ENCODE data around the gene AUH. TPM values are rescaled to one million over a fixed set of nuclear protein-coding genes. Genes with fewer than 3 reads are reported as not detected.
A peak's percentile ranks its signal among the peaks of the same experiment; 100 is the strongest.

Gene AUH
- polyA plus RNA-seq, 3 donors = 4.0 to 9.9 (median 8.4) TPM

GRCh38 chr9:91376239-91376638 lies 14.5 kb upstream of the AUH start:
- no peaks in the 10 kb centered on the region for H3K27me3 Mint-ChIP-seq (ENCODE audit: low read depth in 3 of 3)
- no peak overlapping the region for H2AFZ ChIP-seq (ENCODE audit: insufficient read depth, low read depth, low read length, poor library complexity, severe bottlenecking)
- intact Hi-C loops (cut with micrococcal nuclease) = no loop called here

GRCh38 chr9:91374939-91375338 lies 13.2 kb upstream of the AUH start:
- no peak overlapping the region for H2AFZ ChIP-seq (ENCODE audit: insufficient read depth, low read depth, low read length, poor library complexity, severe bottlenecking)
- H3K9me3 Mint-ChIP-seq = peaks cover 0 to 8% (median 4%) of the 10 kb centered on the region in 7 donors
- peaks cover 12 to 20% of the 10 kb centered on the region in 2 donors for H3K4me1 ChIP-seq (ENCODE audit: control insufficient read depth in 1 of 2, insufficient read depth in 2 of 2, low read length in 2 of 2)
- H3K36me3 Mint-ChIP-seq = peaks cover 0 to 2% of the 10 kb centered on the region in 2 donors
- no peak overlapping the region for H3K27ac ChIP-seq (ENCODE audit: low read depth in 1 of 2, low read length in 2 of 2)
- H3K4me3 ChIP-seq (replicated peaks in 1 of 3; ENCODE audit: low read depth in 2 of 3, low read length in 3 of 3) = no peak overlapping the region
- H3K79me2 ChIP-seq (ENCODE audit: insufficient read depth, low read length) = no peaks in the 10 kb centered on the region
- no peaks in the 10 kb centered on the region for H3K36me3 ChIP-seq (replicated peaks in 1 of 2; ENCODE audit: control insufficient read depth in 1 of 2, insufficient read depth in 2 of 2, low read length in 2 of 2)
- peak in 2 of 3 donors; percentile 28 to 31 for DNase-seq
- no peaks in the 10 kb centered on the region for H3K9me3 ChIP-seq (replicated peaks in 1 of 2; ENCODE audit: control insufficient read depth in 1 of 2, insufficient read depth in 1 of 2, low read length in 2 of 2)
- no peaks in the 10 kb centered on the region for H3K27me3 ChIP-seq (ENCODE audit: control insufficient read depth in 2 of 2, insufficient read depth in 2 of 2, low read length in 2 of 2)
- H4K20me1 ChIP-seq (ENCODE audit: insufficient read depth, low read length) = no peaks in the 10 kb centered on the region
- no CpG with 5 or more reads among the region's 3 CpGs for WGBS (ENCODE audit: insufficient coverage)
- no peak overlapping the region for H3K4me3 Mint-ChIP-seq
- peaks cover 0 to 2% (median 0%) of the 10 kb centered on the region in 3 donors for H3K27me3 Mint-ChIP-seq (ENCODE audit: low read depth in 3 of 3)
- intact Hi-C loops (cut with micrococcal nuclease) = loop anchor here in 1 of 2 donors (2.0 kb wide), 1 partner anchor 20 kb away; no protein-coding TSS in a partner anchor
- no peak for TF ChIP-seq CTCF (IDR thresholded peaks at IDR 0.05)
- no peak overlapping the region for H3K9ac ChIP-seq (ENCODE audit: insufficient read depth, low read length, poor library complexity, severe bottlenecking)
- H3K4me2 ChIP-seq (replicated peaks; ENCODE audit: extremely low read depth, low read length, poor library complexity, severe bottlenecking) = no peak overlapping the region
- H3K27ac Mint-ChIP-seq = peak overlapping the region in 4 of 7 donors; percentile 16 to 70 (median 48)
- peaks cover 24% of the 10 kb centered on the region for H3K4me1 Mint-ChIP-seq

More at GRCh38 chr9:91376239-91376638, 14.5 kb upstream of the AUH start:
- Histone ChIP-seq H3K4me1 (ENCODE audit: control insufficient read depth in 1 of 2, insufficient read depth in 2 of 2, low read length in 2 of 2) (peaks cover 12 to 20% of the 10 kb centered on the region in 2 donors), H3K27me3 (ENCODE audit: control insufficient read depth in 2 of 2, insufficient read depth in 2 of 2, low read length in 2 of 2) (no peaks in the 10 kb centered on the region), H4K20me1 (ENCODE audit: insufficient read depth, low read length) (no peaks in the 10 kb centered on the region), H3K27ac (ENCODE audit: low read depth in 1 of 2, low read length in 2 of 2) (no peak overlapping the region), H3K36me3 (replicated peaks in 1 of 2; ENCODE audit: control insufficient read depth in 1 of 2, insufficient read depth in 2 of 2, low read length in 2 of 2) (no peaks in the 10 kb centered on the region), H3K9me3 (replicated peaks in 1 of 2; ENCODE audit: control insufficient read depth in 1 of 2, insufficient read depth in 1 of 2, low read length in 2 of 2) (no peaks in the 10 kb centered on the region), H3K4me3 (replicated peaks in 1 of 3; ENCODE audit: low read depth in 2 of 3, low read length in 3 of 3) (no peak overlapping the region), H3K9ac (ENCODE audit: insufficient read depth, low read length, poor library complexity, severe bottlenecking) (no peak overlapping the region), H3K79me2 (ENCODE audit: insufficient read depth, low read length) (no peaks in the 10 kb centered on the region), H3K4me2 (replicated peaks; ENCODE audit: extremely low read depth, low read length, poor library complexity, severe bottlenecking) (no peak overlapping the region)
- Mint-ChIP-seq H3K4me1 (peaks cover 24% of the 10 kb centered on the region), H3K9me3 (peaks cover 0 to 8% (median 4%) of the 10 kb centered on the region in 7 donors), H3K36me3 (peaks cover 0 to 2% of the 10 kb centered on the region in 2 donors), H3K4me3 (no peak overlapping the region), H3K27ac (no peak overlapping the region)
- TF ChIP-seq CTCF (IDR thresholded peaks at IDR 0.05) = no peak
- no peak for DNase-seq
- WGBS (ENCODE audit: insufficient coverage) = 60% methylated on average over 1 of the region's 4 CpGs
